ENCODE results near the gene CBLL2.

GRCh38 chrX:22315151-22315550 lies 42.4 kb downstream of the CBLL2 start:
- TF ChIP-seq REST (IDR thresholded peaks at IDR 0.05; ENCODE audit: low read depth) (no peak), TAF1 (IDR thresholded peaks at IDR 0.05; ENCODE audit: low read depth) (no peak), EP300 (IDR thresholded peaks at IDR 0.05; ENCODE audit: borderline replicate concordance) (no peak), RAD21 (IDR thresholded peaks at IDR 0.05; ENCODE audit: low read depth) (no peak), USF1 (IDR thresholded peaks at IDR 0.05) (no peak), TCF12 (IDR thresholded peaks at IDR 0.05; ENCODE audit: low read depth) (no peak), CREB1 (IDR thresholded peaks at IDR 0.05; ENCODE audit: low read depth) (no peak), ZBTB7A (IDR thresholded peaks at IDR 0.05; ENCODE audit: low read depth) (no peak), TEAD4 (IDR thresholded peaks at IDR 0.05) (no peak), MAX (IDR thresholded peaks at IDR 0.05) (no peak), NFIC (IDR thresholded peaks at IDR 0.05) (no peak), YY1 (IDR thresholded peaks at IDR 0.05; ENCODE audit: low read depth) (no peak), CEBPB (IDR thresholded peaks at IDR 0.05) (no peak), FOXM1 (IDR thresholded peaks at IDR 0.05; ENCODE audit: borderline replicate concordance, low read depth) (no peak)
